Coronary artery (tissue), 2 donors: Measurements from ENCODE around the gene CCDC54.

Experiments used
- DNase-seq: peaks from one replicate; pipeline ENCODE4 v3.0.0-alpha.2; 2017; ENCODE audit warnings: low spot score
- H3K27ac ChIP-seq, 2 donors: fragments of 200-600 bp; sonication (generic); one replicate each; pipeline ENCODE4 v1.5.1; 2016 to 2019
- H3K4me3 ChIP-seq: fragments of 200-600 bp; sonication (generic); 2 replicates; pipeline ENCODE4 v1.5.1; 2016; ENCODE audit warnings: mild to moderate bottlenecking, moderate library complexity
- TF ChIP-seq, protein P1 (sequence below): fragments of 200-600 bp; sonication (generic); IDR thresholded peaks from one replicate; pipeline ENCODE4 v1.5.1; 2019; ENCODE audit warnings: antibody characterized with exemption

CCDC54 gene

DNA sequence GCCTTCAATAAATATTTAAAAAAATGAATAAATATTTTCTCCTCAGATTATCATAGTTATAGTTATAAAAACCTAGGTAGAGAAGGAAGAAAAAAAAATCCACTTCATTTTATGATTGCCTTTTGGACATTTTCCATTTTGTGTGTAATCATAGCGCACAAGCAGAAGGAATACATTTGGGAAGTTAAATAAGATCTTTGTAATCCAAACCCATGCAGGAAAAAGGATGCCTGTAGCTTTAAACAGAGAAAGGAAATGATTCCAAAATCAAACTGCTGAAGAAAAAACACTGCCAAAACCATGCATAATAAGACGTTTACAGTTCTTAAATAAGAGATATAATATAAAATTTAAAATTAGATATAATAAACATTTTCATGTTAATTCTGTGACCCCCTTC, 7.4 kb upstream of the CCDC54 start:
- Histone ChIP-seq H3K27ac (no peak overlapping the region), H3K4me3 (no peak overlapping the region)
- TF ChIP-seq, protein P1, sequence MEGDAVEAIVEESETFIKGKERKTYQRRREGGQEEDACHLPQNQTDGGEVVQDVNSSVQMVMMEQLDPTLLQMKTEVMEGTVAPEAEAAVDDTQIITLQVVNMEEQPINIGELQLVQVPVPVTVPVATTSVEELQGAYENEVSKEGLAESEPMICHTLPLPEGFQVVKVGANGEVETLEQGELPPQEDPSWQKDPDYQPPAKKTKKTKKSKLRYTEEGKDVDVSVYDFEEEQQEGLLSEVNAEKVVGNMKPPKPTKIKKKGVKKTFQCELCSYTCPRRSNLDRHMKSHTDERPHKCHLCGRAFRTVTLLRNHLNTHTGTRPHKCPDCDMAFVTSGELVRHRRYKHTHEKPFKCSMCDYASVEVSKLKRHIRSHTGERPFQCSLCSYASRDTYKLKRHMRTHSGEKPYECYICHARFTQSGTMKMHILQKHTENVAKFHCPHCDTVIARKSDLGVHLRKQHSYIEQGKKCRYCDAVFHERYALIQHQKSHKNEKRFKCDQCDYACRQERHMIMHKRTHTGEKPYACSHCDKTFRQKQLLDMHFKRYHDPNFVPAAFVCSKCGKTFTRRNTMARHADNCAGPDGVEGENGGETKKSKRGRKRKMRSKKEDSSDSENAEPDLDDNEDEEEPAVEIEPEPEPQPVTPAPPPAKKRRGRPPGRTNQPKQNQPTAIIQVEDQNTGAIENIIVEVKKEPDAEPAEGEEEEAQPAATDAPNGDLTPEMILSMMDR: no peak
- DNase-seq: no peak

DNA sequence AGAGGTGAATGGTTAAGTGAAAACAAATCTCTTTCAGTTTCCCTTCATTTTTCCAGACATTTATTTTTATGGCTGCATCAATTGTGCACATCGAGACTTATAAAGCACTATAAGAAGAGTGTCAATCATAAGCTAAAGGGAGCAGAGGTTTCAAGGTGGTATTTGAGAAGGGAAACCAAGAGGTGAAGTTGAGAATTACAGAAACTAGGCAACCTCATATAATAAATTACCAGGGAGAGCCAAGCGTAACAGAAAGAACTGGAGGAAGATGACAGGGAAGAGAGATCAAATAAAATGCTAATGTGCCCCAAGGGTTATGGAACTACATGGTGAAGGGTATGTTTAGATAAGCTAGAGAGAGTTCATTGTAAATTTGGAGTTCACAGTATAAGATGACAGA, 6.3 kb upstream of the CCDC54 start:
- DNase-seq: no peak
- H3K27ac ChIP-seq: no peak overlapping the region
- H3K4me3 ChIP-seq: no peak overlapping the region
- TF ChIP-seq, protein P1: no peak

DNA sequence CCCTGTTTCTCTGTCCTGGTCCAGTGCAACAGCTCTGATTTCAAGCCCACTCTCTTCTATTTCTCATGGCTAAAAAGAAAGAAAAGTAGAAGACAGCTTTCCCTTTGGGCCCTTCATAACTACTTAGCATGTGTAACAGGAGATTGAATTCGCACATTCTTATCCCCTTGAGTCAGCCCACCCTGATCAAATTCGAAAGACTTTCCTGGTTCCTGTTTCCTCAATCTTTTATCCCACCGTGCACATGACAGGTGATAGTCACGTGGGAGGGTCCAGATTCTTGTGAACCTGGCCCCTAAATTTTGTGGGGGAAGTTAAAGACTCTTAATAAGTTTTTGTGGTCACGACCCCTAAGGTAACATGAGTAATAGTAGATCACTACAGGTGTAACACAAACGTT, 4.7 kb upstream of the CCDC54 start:
- DNase-seq: no peak
- TF ChIP-seq, protein P1: no peak
- H3K27ac ChIP-seq: no peak overlapping the region
- no peak overlapping the region for H3K4me3 ChIP-seq

DNA sequence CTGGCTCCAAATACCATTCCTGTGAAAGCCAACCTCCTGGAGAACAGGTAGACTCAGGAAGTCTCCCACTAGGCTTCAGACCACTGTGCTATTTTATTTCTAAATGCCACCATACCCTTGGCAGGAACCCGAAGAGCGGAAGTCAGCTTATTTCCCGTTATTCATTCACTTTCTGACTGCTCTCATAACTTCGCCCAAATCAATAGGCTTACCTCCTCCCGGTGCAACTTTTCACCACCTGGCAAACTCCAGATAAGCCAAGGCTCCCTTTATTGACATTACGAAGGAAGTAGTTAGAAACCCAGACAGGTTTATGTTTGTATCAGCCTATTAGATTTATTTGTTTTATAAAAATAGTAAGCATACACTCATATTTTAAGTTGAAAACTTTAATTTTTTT, 3.3 kb upstream of the CCDC54 start:
- no peak for DNase-seq
- Histone ChIP-seq H3K27ac (no peak overlapping the region), H3K4me3 (no peak overlapping the region)
- TF ChIP-seq, protein P1: no peak

DNA sequence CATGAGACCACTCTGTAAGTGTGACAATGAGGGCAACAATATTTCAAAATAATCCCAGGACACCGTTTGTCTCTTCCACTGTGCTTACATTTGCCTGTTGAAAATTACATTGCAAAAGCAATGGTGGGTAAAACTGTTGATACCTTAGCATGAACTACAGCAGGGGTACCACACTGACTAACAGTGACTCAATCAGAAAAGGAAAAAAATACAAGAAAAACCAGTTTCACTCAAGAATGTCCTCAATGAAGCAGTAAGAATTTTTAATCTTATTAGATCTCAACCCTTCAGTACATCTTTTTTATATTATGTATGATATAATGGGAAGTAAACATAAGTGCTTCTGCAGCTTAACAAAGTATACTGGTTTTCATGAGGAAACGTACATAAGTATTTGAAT, 1.6 kb upstream of the CCDC54 start:
- H3K27ac ChIP-seq: no peak overlapping the region
- TF ChIP-seq, protein P1: no peak
- no peak overlapping the region for H3K4me3 ChIP-seq
- no peak for DNase-seq

DNA sequence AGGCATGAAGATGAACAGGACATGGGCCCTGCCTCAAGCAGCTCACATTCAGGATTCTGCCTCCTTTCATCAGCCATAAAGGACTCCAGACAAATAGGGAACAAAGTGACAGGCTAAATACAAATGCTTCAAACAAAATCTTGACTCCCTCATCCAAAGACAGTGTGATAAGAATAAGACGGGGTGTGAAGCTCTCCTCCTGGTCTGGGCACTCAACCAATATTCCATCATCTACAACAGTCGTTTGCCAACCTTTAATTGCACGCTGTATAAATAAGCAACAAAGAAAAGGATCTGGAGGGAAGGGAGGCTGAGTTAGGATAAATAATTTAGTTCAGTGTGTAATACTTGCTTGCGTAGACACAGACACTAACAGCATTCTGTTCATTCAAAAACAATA, 5.4 kb downstream of the CCDC54 start:
- no peak overlapping the region for H3K27ac ChIP-seq
- no peak for DNase-seq
- TF ChIP-seq, protein P1: no peak
- no peak overlapping the region for H3K4me3 ChIP-seq

DNA sequence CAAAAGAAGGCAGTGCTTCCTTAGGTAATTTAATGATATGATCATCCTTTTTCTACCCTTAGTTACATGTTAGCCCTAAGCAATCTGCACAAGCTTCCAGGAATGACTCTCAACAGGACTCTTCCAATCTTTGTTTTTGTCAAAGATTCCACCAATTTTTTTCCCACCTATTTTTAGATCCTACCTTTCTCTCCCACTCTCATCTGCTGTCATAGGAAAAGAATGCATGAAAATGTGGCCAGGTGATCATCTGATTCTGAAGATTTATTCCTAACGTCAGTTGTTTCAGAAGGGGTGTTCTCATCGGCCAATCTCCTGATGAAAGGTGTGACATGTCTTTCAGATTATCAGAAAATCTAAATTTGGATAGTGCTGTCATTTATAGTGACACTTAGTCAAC, 7.2 kb downstream of the CCDC54 start:
- no peak for DNase-seq
- TF ChIP-seq, protein P1: no peak
- H3K4me3 ChIP-seq: no peak overlapping the region
- H3K27ac ChIP-seq: no peak overlapping the region
